Mammary epithelial cell (primary cell): Measurements from ENCODE around the gene NKD1.

ENCODE experiments used
- EZH2 ChIP-seq: IDR thresholded peaks from 2 replicates; pipeline ENCODE4 v1.6.1; 2012; ENCODE audit warnings: low read length, inconsistent platforms, borderline replicate concordance
- TF ChIP-seq, protein P1 (sequence below), 2 donors: IDR thresholded peaks in 1 of 2; conservative IDR thresholded peaks in 1 of 2; 2 replicates each; pipeline ENCODE4 v1.5.1; 2011 to 2012; ENCODE audit warnings: inconsistent platforms in 2 of 2, low read length in 2 of 2, mild to moderate bottlenecking in 2 of 2, control low read depth in 1 of 2, low read depth in 1 of 2; ENCODE audit not compliant: insufficient read depth in 1 of 2; ENCODE audit errors: extremely low read depth in 1 of 2

DNA sequence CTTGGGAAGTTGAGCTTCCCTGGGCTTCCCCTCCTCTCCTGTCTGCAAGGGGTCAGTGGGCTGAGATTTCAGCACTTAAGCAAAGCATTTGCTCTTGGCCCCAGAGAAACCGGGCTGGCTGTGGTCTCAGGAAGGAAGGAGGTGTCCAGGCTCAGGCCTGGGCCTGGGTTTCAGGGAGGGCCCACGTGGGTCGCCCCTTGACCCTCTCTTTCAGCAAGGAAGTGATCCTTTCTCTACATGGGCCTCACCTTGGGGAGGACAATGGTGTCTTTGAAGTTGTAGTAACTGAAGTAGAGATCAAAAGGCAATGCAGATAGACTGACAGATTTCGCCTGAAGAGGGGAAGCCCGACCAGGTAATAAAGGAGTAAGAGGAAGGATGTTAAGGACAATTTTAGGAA, 147.9 kb downstream of the NKD1 start:
- TF ChIP-seq EZH2: no peak
- TF ChIP-seq, protein P1, sequence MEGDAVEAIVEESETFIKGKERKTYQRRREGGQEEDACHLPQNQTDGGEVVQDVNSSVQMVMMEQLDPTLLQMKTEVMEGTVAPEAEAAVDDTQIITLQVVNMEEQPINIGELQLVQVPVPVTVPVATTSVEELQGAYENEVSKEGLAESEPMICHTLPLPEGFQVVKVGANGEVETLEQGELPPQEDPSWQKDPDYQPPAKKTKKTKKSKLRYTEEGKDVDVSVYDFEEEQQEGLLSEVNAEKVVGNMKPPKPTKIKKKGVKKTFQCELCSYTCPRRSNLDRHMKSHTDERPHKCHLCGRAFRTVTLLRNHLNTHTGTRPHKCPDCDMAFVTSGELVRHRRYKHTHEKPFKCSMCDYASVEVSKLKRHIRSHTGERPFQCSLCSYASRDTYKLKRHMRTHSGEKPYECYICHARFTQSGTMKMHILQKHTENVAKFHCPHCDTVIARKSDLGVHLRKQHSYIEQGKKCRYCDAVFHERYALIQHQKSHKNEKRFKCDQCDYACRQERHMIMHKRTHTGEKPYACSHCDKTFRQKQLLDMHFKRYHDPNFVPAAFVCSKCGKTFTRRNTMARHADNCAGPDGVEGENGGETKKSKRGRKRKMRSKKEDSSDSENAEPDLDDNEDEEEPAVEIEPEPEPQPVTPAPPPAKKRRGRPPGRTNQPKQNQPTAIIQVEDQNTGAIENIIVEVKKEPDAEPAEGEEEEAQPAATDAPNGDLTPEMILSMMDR (conservative IDR thresholded peaks at IDR 0.05 in 1 of 2, IDR thresholded peaks at IDR 0.05 in 1 of 2; ENCODE audit: extremely low read depth in 1 of 2, insufficient read depth in 1 of 2, low read depth in 1 of 2, low read length in 2 of 2): no peak
